Activated CD4-positive, alpha-beta T cell treated with anti-CD3 and anti-CD28 coated beads for 36 hours (primary cell): Measurements from ENCODE around the gene MAST4. TPM values are rescaled to one million over a fixed set of nuclear protein-coding genes. Genes with fewer than 3 reads are reported as not detected.

ENCODE experiments used
- ATAC-seq: fragments of 200-7000 bp; cut with Tn5 transposase; one replicate; pipeline ENCODE4 v1.10.0; 2021; ENCODE audit warnings: mild to moderate bottlenecking, moderate library complexity
- CTCF ChIA-PET: fragments of 350-600 bp; sonication (Branson Sonifier 250); formaldehyde crosslinking; loops from one replicate; lab custom pipeline; 2021; ENCODE audit warnings: antibody characterized with exemption; lab: Charles Lee
- POLR2A ChIA-PET: fragments of 350-600 bp; sonication (Branson Sonifier 250); formaldehyde crosslinking; loops from one replicate; lab custom pipeline; 2021; ENCODE audit warnings: antibody characterized with exemption, inconsistent platforms; lab: Charles Lee
- DNase-seq: peaks from one replicate; pipeline ENCODE4 v3.0.0-alpha.2; 2020
- H3K27ac Mint-ChIP-seq: one replicate; pipeline ENCODE4 v1.8.0; 2021; ENCODE audit warnings: mixed read lengths
- H3K27me3 Mint-ChIP-seq: one replicate; pipeline ENCODE4 v1.8.0; 2021; ENCODE audit warnings: mixed read lengths
- H3K36me3 Mint-ChIP-seq: one replicate; pipeline ENCODE4 v1.8.0; 2021; ENCODE audit warnings: low read depth, mixed read lengths
- H3K4me1 Mint-ChIP-seq: one replicate; pipeline ENCODE4 v1.8.0; 2021; ENCODE audit warnings: mixed read lengths
- H3K4me3 Mint-ChIP-seq: one replicate; pipeline ENCODE4 v1.8.0; 2021; ENCODE audit warnings: mild to moderate bottlenecking, moderate library complexity, mixed read lengths
- H3K9me3 Mint-ChIP-seq: one replicate; pipeline ENCODE4 v1.8.0; 2021; ENCODE audit warnings: low read depth, mixed read lengths
- intact Hi-C, 2 experiments: fragments of 100-400 bp; cut with DNase I in 1 of 2; cut with micrococcal nuclease in 1 of 2; formaldehyde crosslinking; loops; one replicate each; pipeline versions ENCODE4 v1.14.2 to v1.15.1; 2022 to 2024; cut with DNase I, micrococcal nuclease
- total RNA-seq, 2 experiments: library from RNA; stranded (reverse); gene quantifications; one replicate each; pipeline ENCODE4 v1.2.3, GENCODE V29; 2021

Gene MAST4
- total RNA-seq, 2 experiments from 2014 or later = 19.2 to 26.7 TPM

- POLR2A ChIA-PET = no interaction called here
- DNase-seq (no peak), ATAC-seq (no peak)
- Mint-ChIP-seq H3K4me3 (no peak overlapping the region), H3K36me3 (no peaks in the 10 kb centered on the region), H3K27me3 (peaks cover 10% of the 10 kb centered on the region), H3K9me3 (no peaks in the 10 kb centered on the region), H3K27ac (no peak overlapping the region), H3K4me1 (peaks cover 15% of the 10 kb centered on the region)
- intact Hi-C loops = no loop called here
- CTCF ChIA-PET = no interaction called here
Measured at GRCh38 chr5:66621146-66621545, 25.0 kb downstream of the MAST4 start.

DNA sequence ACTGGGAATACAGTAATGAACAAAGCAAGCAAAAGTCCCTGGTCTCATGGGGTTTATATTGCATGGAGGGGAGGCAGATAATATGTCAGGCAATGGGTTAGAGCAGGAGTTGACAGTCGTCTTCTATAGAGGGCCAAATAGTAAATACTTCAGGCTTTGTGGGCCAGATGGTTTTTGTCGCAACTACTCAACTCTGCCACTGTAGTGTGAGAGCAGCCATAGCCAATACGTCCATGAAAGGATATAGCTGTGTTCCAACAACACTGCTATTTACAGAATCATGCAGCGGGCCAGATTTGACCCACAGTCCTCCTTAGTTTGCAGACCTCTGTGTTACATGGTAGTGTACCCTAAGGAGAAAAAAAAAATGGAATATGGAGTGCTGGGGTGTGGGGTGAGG lies 25.5 kb downstream of the MAST4 start:
- DNase-seq (no peak), ATAC-seq (no peak)
- POLR2A ChIA-PET = no interaction called here
- Mint-ChIP-seq H3K36me3 (no peaks in the 10 kb centered on the region), H3K27me3 (peaks cover 10% of the 10 kb centered on the region), H3K4me3 (no peak overlapping the region), H3K9me3 (no peaks in the 10 kb centered on the region), H3K27ac (no peak overlapping the region), H3K4me1 (peaks cover 12% of the 10 kb centered on the region)
- intact Hi-C loops = no loop called here
- CTCF ChIA-PET = no interaction called here

DNA sequence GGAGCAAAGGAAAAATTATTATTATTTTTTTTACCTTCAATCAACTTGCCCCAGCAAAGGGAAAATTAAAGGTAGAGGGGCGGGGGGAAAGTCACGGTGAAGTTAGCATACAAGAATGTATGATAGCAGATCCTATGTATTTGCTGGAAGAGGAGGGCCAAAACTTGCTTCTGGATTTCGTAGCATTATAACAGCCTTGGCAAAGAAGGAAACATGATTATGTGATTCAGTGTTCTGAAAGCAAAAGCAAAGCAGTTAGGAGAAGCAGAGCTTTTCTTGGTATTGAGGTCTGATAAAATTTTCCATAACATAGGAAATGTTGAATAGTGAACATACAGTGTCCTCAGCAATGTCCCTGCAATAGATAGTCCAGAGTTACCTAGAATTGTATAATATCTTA lies 32.4 kb downstream of the MAST4 start:
- CTCF ChIA-PET = interaction anchor here (1.1 kb wide), 1 partner anchor 322 kb away, joined by 4 read pairs; no protein-coding TSS in a partner anchor
- H3K4me3 Mint-ChIP-seq = no peak overlapping the region

GRCh38 chr5:66629446-66629845 lies 33.3 kb downstream of the MAST4 start:
- no peaks in the 10 kb centered on the region for H3K36me3 Mint-ChIP-seq
- POLR2A ChIA-PET = no interaction called here
- CTCF ChIA-PET = no interaction called here
- DNase-seq = no peak
- peaks cover 4% of the 10 kb centered on the region for H3K27me3 Mint-ChIP-seq
- no peaks in the 10 kb centered on the region for H3K9me3 Mint-ChIP-seq
- H3K4me3 Mint-ChIP-seq = no peak overlapping the region
- no peak overlapping the region for H3K27ac Mint-ChIP-seq
- intact Hi-C loops = no loop called here
- no peaks in the 10 kb centered on the region for H3K4me1 Mint-ChIP-seq
- no peak for ATAC-seq

More for the DNA sequence above, 32.4 kb downstream of the MAST4 start:
- no peaks in the 10 kb centered on the region for H3K4me1 Mint-ChIP-seq
- peaks cover 4% of the 10 kb centered on the region for H3K27me3 Mint-ChIP-seq
- intact Hi-C loops = no loop called here
- ATAC-seq = no peak
- POLR2A ChIA-PET = no interaction called here
- H3K27ac Mint-ChIP-seq = no peak overlapping the region
- no peaks in the 10 kb centered on the region for H3K36me3 Mint-ChIP-seq
- DNase-seq = no peak
- H3K9me3 Mint-ChIP-seq = no peaks in the 10 kb centered on the region

- Mint-ChIP-seq H3K27ac (no peak overlapping the region), H3K27me3 (no peaks in the 10 kb centered on the region), H3K4me3 (no peak overlapping the region), H3K4me1 (no peaks in the 10 kb centered on the region), H3K9me3 (no peaks in the 10 kb centered on the region), H3K36me3 (no peaks in the 10 kb centered on the region)
- ATAC-seq = no peak
- POLR2A ChIA-PET = no interaction called here
- CTCF ChIA-PET = no interaction called here
- intact Hi-C loops = no loop called here
- no peak for DNase-seq
Measured at GRCh38 chr5:66633754-66634153, 37.6 kb downstream of the MAST4 start.

DNA sequence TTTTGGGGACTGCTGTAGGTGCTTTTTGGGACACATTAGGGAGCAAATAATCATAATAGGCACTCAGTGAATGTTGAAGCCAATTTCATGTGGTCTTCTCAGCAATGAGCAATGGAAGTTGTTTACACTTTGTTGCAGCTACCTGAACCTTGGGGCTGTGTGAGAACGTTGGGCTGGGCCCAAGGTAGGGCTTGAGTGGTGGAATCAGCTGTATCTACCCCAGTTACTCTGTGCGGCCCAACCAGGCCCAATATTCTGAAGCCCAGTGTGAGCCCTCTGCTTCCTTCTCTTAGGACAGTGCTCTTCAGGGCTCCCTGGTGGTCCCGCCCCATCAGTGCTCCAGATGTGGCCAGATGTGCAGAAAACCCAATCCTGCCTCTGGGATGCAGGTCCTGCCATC lies 38.4 kb downstream of the MAST4 start:
- no peaks in the 10 kb centered on the region for H3K27me3 Mint-ChIP-seq
- ATAC-seq (no peak), DNase-seq (no peak)
- H3K36me3 Mint-ChIP-seq = no peaks in the 10 kb centered on the region
- ChIA-PET CTCF (interaction anchor here (1.1 kb wide), 1 partner anchor 12 kb away, joined by 3 read pairs; no protein-coding TSS in a partner anchor), POLR2A (no interaction called here)
- no peaks in the 10 kb centered on the region for H3K4me1 Mint-ChIP-seq
- intact Hi-C loops = no loop called here
- no peak overlapping the region for H3K4me3 Mint-ChIP-seq
- H3K9me3 Mint-ChIP-seq = no peaks in the 10 kb centered on the region
- H3K27ac Mint-ChIP-seq = no peak overlapping the region

DNA sequence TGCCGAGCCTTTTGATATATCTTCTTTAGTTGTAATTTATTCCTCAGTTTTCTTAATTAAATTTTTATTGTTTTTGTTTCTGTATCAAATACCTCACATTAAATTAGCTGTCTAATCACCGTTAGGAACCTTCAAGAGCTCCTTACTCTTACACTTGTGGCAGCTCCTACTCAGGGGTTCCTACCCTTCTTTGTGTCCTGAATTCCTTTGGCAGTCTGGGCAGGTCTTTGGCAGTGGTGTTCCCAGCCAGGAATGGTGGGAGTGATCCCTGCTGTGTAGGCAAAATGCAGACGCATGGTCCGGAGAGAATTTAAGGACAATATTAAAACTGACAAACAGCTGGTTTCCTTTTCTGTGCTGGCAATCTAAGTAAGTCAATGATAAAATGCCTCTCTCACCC lies 41.8 kb downstream of the MAST4 start:
- no peak overlapping the region for H3K27ac Mint-ChIP-seq
- no peak overlapping the region for H3K4me3 Mint-ChIP-seq
- no peaks in the 10 kb centered on the region for H3K9me3 Mint-ChIP-seq
- no peaks in the 10 kb centered on the region for H3K36me3 Mint-ChIP-seq
- ChIA-PET CTCF (interaction anchor here (0.9 to 1.5 kb wide), 2 partner anchors 35 to 332 kb away, joined by 3 to 6 read pairs; no protein-coding TSS in a partner anchor), POLR2A (no interaction called here)
- no peaks in the 10 kb centered on the region for H3K4me1 Mint-ChIP-seq
- no peak for ATAC-seq
- intact Hi-C loops = no loop called here
- no peak for DNase-seq
- H3K27me3 Mint-ChIP-seq = no peaks in the 10 kb centered on the region

DNA sequence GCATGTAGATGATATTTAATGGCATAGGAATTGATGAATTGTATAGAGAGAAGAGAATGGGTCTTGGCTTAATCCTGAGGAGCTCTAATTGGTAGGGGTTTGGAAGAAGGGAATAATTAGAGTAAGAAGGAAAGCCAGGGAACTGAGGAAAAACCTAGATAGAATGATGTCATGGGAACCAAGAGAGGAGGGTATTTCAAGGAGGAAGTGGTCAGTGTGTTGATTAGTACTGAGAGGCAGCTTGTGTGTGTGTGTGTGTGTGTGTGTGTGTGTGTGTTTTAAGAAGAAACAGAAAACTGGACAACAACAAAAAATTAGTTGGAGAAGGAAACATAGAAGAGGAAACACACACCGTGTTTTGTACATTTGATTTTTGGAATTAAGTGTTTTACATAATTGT lies 42.8 kb downstream of the MAST4 start:
- POLR2A ChIA-PET = interaction anchor here (0.6 kb wide), 1 partner anchor 92 kb away, joined by 3 read pairs; no protein-coding TSS in a partner anchor
- Mint-ChIP-seq H3K36me3 (no peaks in the 10 kb centered on the region), H3K27me3 (no peaks in the 10 kb centered on the region), H3K9me3 (no peaks in the 10 kb centered on the region), H3K4me3 (no peak overlapping the region), H3K4me1 (no peaks in the 10 kb centered on the region), H3K27ac (no peak overlapping the region)
- intact Hi-C loops = no loop called here
- CTCF ChIA-PET = no interaction called here
- ATAC-seq (no peak), DNase-seq (no peak)

GRCh38 chr5:66642538-66642937 lies 46.3 kb downstream of the MAST4 start:
- ATAC-seq (no peak), DNase-seq (no peak)
- Mint-ChIP-seq H3K4me1 (no peaks in the 10 kb centered on the region), H3K27ac (no peak overlapping the region), H3K27me3 (no peaks in the 10 kb centered on the region), H3K9me3 (no peaks in the 10 kb centered on the region), H3K36me3 (no peaks in the 10 kb centered on the region), H3K4me3 (no peak overlapping the region)
- ChIA-PET CTCF (interaction anchor here (0.9 kb wide), 1 partner anchor 13 kb away, joined by 3 read pairs; no protein-coding TSS in a partner anchor), POLR2A (no interaction called here)
- intact Hi-C loops = no loop called here

DNA sequence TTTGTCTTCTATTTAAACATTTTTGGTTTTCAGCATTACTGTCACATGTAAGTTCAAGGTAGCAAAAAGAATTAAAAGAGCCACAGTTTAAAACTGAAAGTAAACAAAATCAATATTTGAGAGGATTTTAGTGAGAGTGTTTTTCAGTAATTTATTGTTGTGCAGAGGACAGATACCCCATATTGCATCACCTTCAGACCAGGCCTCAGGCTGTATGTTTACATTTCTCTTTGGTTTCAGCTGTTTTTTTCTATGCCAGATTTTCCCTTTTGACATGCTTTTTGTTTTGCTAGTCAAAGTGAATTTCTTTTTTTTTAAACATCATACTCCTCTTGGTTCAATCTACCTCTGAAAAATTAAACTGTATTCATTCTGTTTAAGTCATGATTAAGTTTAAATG lies 47.2 kb downstream of the MAST4 start:
- no peak overlapping the region for H3K27ac Mint-ChIP-seq
- no peaks in the 10 kb centered on the region for H3K36me3 Mint-ChIP-seq
- no peak for DNase-seq
- ChIA-PET POLR2A (no interaction called here), CTCF (interaction anchor here (0.9 kb wide), 1 partner anchor 12 kb away, joined by 3 read pairs; no protein-coding TSS in a partner anchor)
- ATAC-seq = no peak
- no peaks in the 10 kb centered on the region for H3K9me3 Mint-ChIP-seq
- intact Hi-C loops = no loop called here
- no peaks in the 10 kb centered on the region for H3K4me1 Mint-ChIP-seq
- no peaks in the 10 kb centered on the region for H3K27me3 Mint-ChIP-seq
- no peak overlapping the region for H3K4me3 Mint-ChIP-seq

GRCh38 chr5:66644111-66644510 lies 47.9 kb downstream of the MAST4 start:
- ChIA-PET POLR2A (no interaction called here), CTCF (interaction anchor here (1.2 kb wide), 1 partner anchor 338 kb away, joined by 3 read pairs; no protein-coding TSS in a partner anchor)
- H3K27me3 Mint-ChIP-seq = peaks cover 2% of the 10 kb centered on the region
- H3K27ac Mint-ChIP-seq = no peak overlapping the region
- no peak overlapping the region for H3K4me3 Mint-ChIP-seq
- H3K9me3 Mint-ChIP-seq = no peaks in the 10 kb centered on the region
- no peaks in the 10 kb centered on the region for H3K36me3 Mint-ChIP-seq
- ATAC-seq (no peak), DNase-seq (no peak)
- intact Hi-C loops = no loop called here
- H3K4me1 Mint-ChIP-seq = no peaks in the 10 kb centered on the region

GRCh38 chr5:66645039-66645438 lies 48.8 kb downstream of the MAST4 start:
- H3K4me1 Mint-ChIP-seq = no peaks in the 10 kb centered on the region
- ATAC-seq (no peak), DNase-seq (no peak)
- intact Hi-C loops = no loop called here
- ChIA-PET CTCF (interaction anchor here (0.6 to 1.2 kb wide), 3 partner anchors 52 to 339 kb away, joined by 3 to 4 read pairs (median 3); no protein-coding TSS in a partner anchor), POLR2A (no interaction called here)
- no peaks in the 10 kb centered on the region for H3K9me3 Mint-ChIP-seq
- H3K27me3 Mint-ChIP-seq = peaks cover 4% of the 10 kb centered on the region
- no peak overlapping the region for H3K4me3 Mint-ChIP-seq
- no peaks in the 10 kb centered on the region for H3K36me3 Mint-ChIP-seq
- no peak overlapping the region for H3K27ac Mint-ChIP-seq
